ENCODE results near the gene RNF121.

DNA sequence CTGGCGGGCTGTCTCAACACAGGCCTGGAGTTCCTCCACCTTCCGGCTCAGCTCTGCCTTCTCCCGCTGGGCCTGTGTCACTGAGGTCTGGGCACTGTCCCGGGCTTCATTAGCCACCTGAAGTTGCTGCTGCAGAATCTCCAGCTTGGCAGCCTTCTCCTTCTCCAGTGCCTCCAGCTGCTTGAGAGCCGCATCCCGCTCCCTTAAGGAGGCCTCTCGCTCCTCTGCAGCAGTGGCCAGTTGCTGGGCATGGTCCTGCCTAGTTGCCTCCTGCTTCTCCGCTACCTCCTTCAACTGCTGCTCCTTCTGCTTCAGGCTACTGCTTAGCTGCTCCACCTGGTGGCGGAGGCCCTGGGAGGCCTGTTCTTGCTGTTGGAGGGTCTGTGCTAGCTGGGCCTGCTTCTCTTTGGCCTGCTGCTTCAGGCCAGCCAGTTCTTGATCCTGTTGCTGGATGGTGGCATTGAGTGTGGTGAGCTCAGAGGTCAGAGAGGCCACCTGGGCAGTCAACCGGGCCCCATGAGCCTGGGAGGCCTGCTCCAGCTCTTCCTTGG lies 86.7 kb downstream of the RNF121 start:
- TF ChIP-seq, protein P1, sequence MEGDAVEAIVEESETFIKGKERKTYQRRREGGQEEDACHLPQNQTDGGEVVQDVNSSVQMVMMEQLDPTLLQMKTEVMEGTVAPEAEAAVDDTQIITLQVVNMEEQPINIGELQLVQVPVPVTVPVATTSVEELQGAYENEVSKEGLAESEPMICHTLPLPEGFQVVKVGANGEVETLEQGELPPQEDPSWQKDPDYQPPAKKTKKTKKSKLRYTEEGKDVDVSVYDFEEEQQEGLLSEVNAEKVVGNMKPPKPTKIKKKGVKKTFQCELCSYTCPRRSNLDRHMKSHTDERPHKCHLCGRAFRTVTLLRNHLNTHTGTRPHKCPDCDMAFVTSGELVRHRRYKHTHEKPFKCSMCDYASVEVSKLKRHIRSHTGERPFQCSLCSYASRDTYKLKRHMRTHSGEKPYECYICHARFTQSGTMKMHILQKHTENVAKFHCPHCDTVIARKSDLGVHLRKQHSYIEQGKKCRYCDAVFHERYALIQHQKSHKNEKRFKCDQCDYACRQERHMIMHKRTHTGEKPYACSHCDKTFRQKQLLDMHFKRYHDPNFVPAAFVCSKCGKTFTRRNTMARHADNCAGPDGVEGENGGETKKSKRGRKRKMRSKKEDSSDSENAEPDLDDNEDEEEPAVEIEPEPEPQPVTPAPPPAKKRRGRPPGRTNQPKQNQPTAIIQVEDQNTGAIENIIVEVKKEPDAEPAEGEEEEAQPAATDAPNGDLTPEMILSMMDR (IDR thresholded peaks at IDR 0.05) = no peak
- TF ChIP-seq POLR2A (IDR thresholded peaks at IDR 0.05) = no peak

Measured in vagina (tissue), 2 donors.